GM19193 (cell line): ENCODE data around the gene ARMC12.

Experiments
- POLR2A ChIP-seq: IDR thresholded peaks from 4 replicates; pipeline ENCODE4 v1.6.1; 2011; ENCODE audit not compliant: insufficient read depth, insufficient read length; ENCODE audit errors: extremely low read depth

Gene ARMC12

GRCh38 chr6:35742842-35743241 is 6.0 kb downstream of the ARMC12 start:
- no peak for TF ChIP-seq POLR2A

- no peak for TF ChIP-seq POLR2A
Measured at GRCh38 chr6:35745509-35745908, 8.7 kb downstream of the ARMC12 start.

- no peak for TF ChIP-seq POLR2A
Measured at GRCh38 chr6:35746516-35746915, 9.7 kb downstream of the ARMC12 start.

GRCh38 chr6:35747877-35748276 is 11.0 kb downstream of the ARMC12 start:
- TF ChIP-seq POLR2A: no peak

- TF ChIP-seq POLR2A: no peak
Measured at GRCh38 chr6:35750557-35750956, 13.7 kb downstream of the ARMC12 start.

GRCh38 chr6:35751594-35751993 is 14.8 kb downstream of the ARMC12 start:
- no peak for TF ChIP-seq POLR2A

GRCh38 chr6:35752330-35752729 is 15.5 kb downstream of the ARMC12 start:
- no peak for TF ChIP-seq POLR2A

- TF ChIP-seq POLR2A: no peak
Measured at GRCh38 chr6:35754452-35755277, 17.8 kb downstream of the ARMC12 start.

- TF ChIP-seq POLR2A: no peak
Measured at GRCh38 chr6:35755278-35755924, 18.6 kb downstream of the ARMC12 start.

GRCh38 chr6:35757456-35758123 is 20.8 kb downstream of the ARMC12 start:
- TF ChIP-seq POLR2A: no peak

- no peak for TF ChIP-seq POLR2A
Measured at GRCh38 chr6:35759426-35759825, 22.6 kb downstream of the ARMC12 start.

GRCh38 chr6:35765739-35766138 is 28.9 kb downstream of the ARMC12 start:
- no peak for TF ChIP-seq POLR2A

GRCh38 chr6:35769211-35769610 is 32.4 kb downstream of the ARMC12 start:
- no peak for TF ChIP-seq POLR2A

GRCh38 chr6:35771343-35771627 is 34.5 kb downstream of the ARMC12 start:
- TF ChIP-seq POLR2A: no peak

GRCh38 chr6:35774116-35774794 is 37.4 kb downstream of the ARMC12 start:
- TF ChIP-seq POLR2A: no peak
